DND-41 (cell line): ENCODE data around the gene KLF13.

ENCODE experiments used
- ATAC-seq: fragments of 200-7000 bp; cut with Tn5 transposase; 3 replicates; pipeline ENCODE4 v1.9.1; 2021; ENCODE audit warnings: low read depth; ENCODE audit not compliant: insufficient read depth
- DNase-seq: peaks from one replicate; pipeline ENCODE4 v3.0.0-alpha.2; 2020
- H2AFZ ChIP-seq: 2 replicates; pipeline ENCODE4 v1.6.0; 2012; ENCODE audit warnings: low read depth, low read length
- H3K27ac ChIP-seq: 2 replicates; pipeline ENCODE4 v1.5.1; 2012; ENCODE audit warnings: low read length, inconsistent platforms
- H3K27me3 ChIP-seq: fragments of 200-600 bp; sonication (generic); 2 replicates; pipeline ENCODE4 v1.6.0; 2012; ENCODE audit warnings: low read length, mild to moderate bottlenecking, inconsistent platforms; ENCODE audit not compliant: insufficient read depth, poor library complexity
- H3K36me3 ChIP-seq: 2 replicates; pipeline ENCODE4 v1.5.1; 2012; ENCODE audit warnings: low read length, inconsistent platforms; ENCODE audit not compliant: insufficient read depth
- H3K4me1 ChIP-seq: 2 replicates; pipeline ENCODE4 v1.5.1; 2012; ENCODE audit warnings: mild to moderate bottlenecking, low read length; ENCODE audit not compliant: insufficient read depth
- H3K4me2 ChIP-seq: 2 replicates; pipeline ENCODE4 v1.6.0; 2012; ENCODE audit warnings: mild to moderate bottlenecking, moderate library complexity, low read length, inconsistent platforms; ENCODE audit not compliant: insufficient read depth
- H3K4me3 ChIP-seq, 2 experiments: fragments of 200-600 bp in 1 of 2; shearing (Covaris generic) in 1 of 2; 2 replicates each; pipeline ENCODE4 v1.5.1; 2012 to 2016; ENCODE audit warnings: inconsistent platforms in 2 of 2, low read length in 2 of 2, mild to moderate bottlenecking in 2 of 2, low read depth in 1 of 2, moderate library complexity in 1 of 2
- H3K79me2 ChIP-seq: 2 replicates; pipeline ENCODE4 v1.6.0; 2012; ENCODE audit warnings: low read length, inconsistent platforms; ENCODE audit not compliant: insufficient read depth
- H3K9ac ChIP-seq: 2 replicates; pipeline ENCODE4 v1.6.0; 2012; ENCODE audit warnings: low read depth, mild to moderate bottlenecking, inconsistent platforms, low read length, moderate library complexity
- H3K9me3 ChIP-seq: 2 replicates; pipeline ENCODE4 v1.5.1; 2012; ENCODE audit warnings: low read length, moderate library complexity, mild to moderate bottlenecking, inconsistent platforms; ENCODE audit not compliant: insufficient read depth, severe bottlenecking
- H4K20me1 ChIP-seq: 2 replicates; pipeline ENCODE4 v1.6.0; 2012; ENCODE audit warnings: low read length; ENCODE audit not compliant: insufficient read depth
- CTCF ChIP-seq: IDR thresholded peaks from 2 replicates; pipeline ENCODE4 v1.5.1; 2012; ENCODE audit warnings: borderline replicate concordance, low read length, moderate library complexity, mild to moderate bottlenecking; ENCODE audit not compliant: poor library complexity, severe bottlenecking; ENCODE audit errors: extremely low read depth
- EZH2 ChIP-seq: IDR thresholded peaks from 3 replicates; pipeline ENCODE4 v1.6.1; 2012; ENCODE audit warnings: borderline replicate concordance, low read depth, mild to moderate bottlenecking, moderate library complexity, low read length, inconsistent platforms; ENCODE audit not compliant: severe bottlenecking

KLF13 gene

GRCh38 chr15:31397851-31398661 lies 71.4 kb downstream of the KLF13 start:
- no peaks in the 10 kb centered on the region for H3K9me3 ChIP-seq
- no peak overlapping the region for H2AFZ ChIP-seq
- no peaks in the 10 kb centered on the region for H3K27me3 ChIP-seq
- no peak overlapping the region for H3K4me2 ChIP-seq
- no peak overlapping the region for H3K4me3 ChIP-seq
- no peak overlapping the region for H3K9ac ChIP-seq
- H3K4me1 ChIP-seq = peaks cover 18% of the 10 kb centered on the region
- H3K27ac ChIP-seq = no peak overlapping the region
- DNase-seq = no peak
- no peaks in the 10 kb centered on the region for H3K36me3 ChIP-seq
- H4K20me1 ChIP-seq = no peaks in the 10 kb centered on the region
- no peaks in the 10 kb centered on the region for H3K79me2 ChIP-seq
- ATAC-seq = no peak
- no peak for TF ChIP-seq EZH2
- no peak for TF ChIP-seq CTCF

- no peaks in the 10 kb centered on the region for H3K27me3 ChIP-seq
Measured at GRCh38 chr15:31398677-31399301, 72.2 kb downstream of the KLF13 start.

GRCh38 chr15:31399544-31400171 lies 73.0 kb downstream of the KLF13 start:
- no peak overlapping the region for H3K27ac ChIP-seq
- H3K36me3 ChIP-seq = no peaks in the 10 kb centered on the region
- no peak for DNase-seq
- no peak overlapping the region for H2AFZ ChIP-seq
- H3K4me1 ChIP-seq = peaks cover 22% of the 10 kb centered on the region
- no peak overlapping the region for H3K4me3 ChIP-seq
- TF ChIP-seq CTCF (no peak), EZH2 (no peak)
- no peaks in the 10 kb centered on the region for H3K27me3 ChIP-seq
- no peaks in the 10 kb centered on the region for H3K9me3 ChIP-seq
- ATAC-seq = no peak
- no peaks in the 10 kb centered on the region for H4K20me1 ChIP-seq
- H3K9ac ChIP-seq = no peak overlapping the region
- H3K79me2 ChIP-seq = no peaks in the 10 kb centered on the region
- no peak overlapping the region for H3K4me2 ChIP-seq

More at GRCh38 chr15:31398677-31399301, 72.2 kb downstream of the KLF13 start:
- Histone ChIP-seq H3K4me1 (peaks cover 18% of the 10 kb centered on the region), H3K4me3 (no peak overlapping the region), H3K9me3 (no peaks in the 10 kb centered on the region), H3K79me2 (no peaks in the 10 kb centered on the region), H3K27ac (0 out of 2 replicates have a peak overlapping the region, but pooled peaks have one; percentile 36), H3K9ac (no peak overlapping the region), H3K4me2 (no peak overlapping the region), H4K20me1 (no peaks in the 10 kb centered on the region), H2AFZ (no peak overlapping the region), H3K36me3 (no peaks in the 10 kb centered on the region)
- TF ChIP-seq CTCF (no peak), EZH2 (no peak)
- DNase-seq (peak; percentile 32), ATAC-seq (peak; percentile 58)
